Activated CD4-positive, alpha-beta memory T cell treated with anti-CD3 and anti-CD28 coated beads, Interleukin-2, amount 10 ng/mL, durations not matched to agents 7 days and 5 days (primary cell): ENCODE measurements around the gene ZNF592. TPM values are rescaled to one million over a fixed set of nuclear protein-coding genes. Genes with fewer than 3 reads are reported as not detected.
A peak's percentile ranks its signal among the peaks of the same experiment; 100 is the strongest.

Source experiments
- CTCF ChIA-PET: fragments of 350-600 bp; sonication (Branson Sonifier 250); formaldehyde crosslinking; loops from one replicate; lab custom pipeline; 2021; ENCODE audit warnings: antibody characterized with exemption, inconsistent platforms; lab: Charles Lee
- POLR2A ChIA-PET: fragments of 350-600 bp; sonication (Branson Sonifier 250); formaldehyde crosslinking; loops from one replicate; lab custom pipeline; 2021; ENCODE audit warnings: antibody characterized with exemption; lab: Charles Lee
- DNase-seq: peaks from one replicate; pipeline ENCODE4 v3.0.0-alpha.2; 2020
- H3K27ac Mint-ChIP-seq: one replicate; pipeline ENCODE4 v1.8.0; 2021; ENCODE audit warnings: mild to moderate bottlenecking, mixed read lengths
- H3K27me3 Mint-ChIP-seq: one replicate; pipeline ENCODE4 v1.8.0; 2021; ENCODE audit warnings: mixed read lengths
- H3K36me3 Mint-ChIP-seq: one replicate; pipeline ENCODE4 v1.8.0; 2021; ENCODE audit warnings: low read depth, mixed read lengths
- H3K4me1 Mint-ChIP-seq: one replicate; pipeline ENCODE4 v1.8.0; 2021; ENCODE audit warnings: mixed read lengths
- H3K4me3 Mint-ChIP-seq: one replicate; pipeline ENCODE4 v1.8.0; 2021; ENCODE audit warnings: mild to moderate bottlenecking, mixed read lengths
- H3K9me3 Mint-ChIP-seq: one replicate; pipeline ENCODE4 v1.8.0; 2021; ENCODE audit warnings: mixed read lengths
- total RNA-seq, 2 experiments: library from RNA; stranded (reverse); gene quantifications; one replicate each; pipeline ENCODE4 v1.2.3, GENCODE V29; 2021

The ZNF592 gene
- total RNA-seq, 2 experiments from 2014 or later = 36.6 to 38.0 TPM

GRCh38 chr15:84784262-84784661, 35.9 kb downstream of the ZNF592 start:
- Mint-ChIP-seq H3K9me3 (no peaks in the 10 kb centered on the region), H3K4me1 (peaks cover 49% of the 10 kb centered on the region), H3K4me3 (no peak overlapping the region), H3K27ac (no peak overlapping the region), H3K27me3 (no peaks in the 10 kb centered on the region), H3K36me3 (peaks cover 61% of the 10 kb centered on the region)
- POLR2A ChIA-PET = interaction anchor here (1.3 kb wide), 1 partner anchor 68 kb away, joined by 3 read pairs; the partner anchor contains the start of gene SEC11A
- CTCF ChIA-PET = interaction anchor here (1.2 kb wide), 1 partner anchor 10 kb away, joined by 3 read pairs; no protein-coding TSS in a partner anchor
- DNase-seq = no peak

- ChIA-PET CTCF (no interaction called here), POLR2A (no interaction called here)
- Mint-ChIP-seq H3K36me3 (peaks cover 56% of the 10 kb centered on the region), H3K4me3 (no peak overlapping the region), H3K27me3 (no peaks in the 10 kb centered on the region), H3K9me3 (no peaks in the 10 kb centered on the region), H3K4me1 (peaks cover 45% of the 10 kb centered on the region), H3K27ac (no peak overlapping the region)
- DNase-seq = no peak
These were observed 36.7 kb downstream of the ZNF592 start for GRCh38 chr15:84785053-84785452.

GRCh38 chr15:84788500-84788899, 40.1 kb downstream of the ZNF592 start:
- no peak for DNase-seq
- no peak overlapping the region for H3K4me3 Mint-ChIP-seq
- CTCF ChIA-PET = interaction anchor here (0.6 kb wide), 1 partner anchor 158 kb away, joined by 3 read pairs; no protein-coding TSS in a partner anchor
- H3K4me1 Mint-ChIP-seq = peaks cover 28% of the 10 kb centered on the region
- H3K27me3 Mint-ChIP-seq = no peaks in the 10 kb centered on the region
- no peaks in the 10 kb centered on the region for H3K9me3 Mint-ChIP-seq
- peaks cover 62% of the 10 kb centered on the region for H3K36me3 Mint-ChIP-seq
- POLR2A ChIA-PET = no interaction called here
- H3K27ac Mint-ChIP-seq = no peak overlapping the region

- no peaks in the 10 kb centered on the region for H3K27me3 Mint-ChIP-seq
- peaks cover 20% of the 10 kb centered on the region for H3K4me1 Mint-ChIP-seq
- DNase-seq = no peak
- H3K4me3 Mint-ChIP-seq = no peak overlapping the region
- CTCF ChIA-PET = no interaction called here
- H3K27ac Mint-ChIP-seq = no peak overlapping the region
- peaks cover 54% of the 10 kb centered on the region for H3K36me3 Mint-ChIP-seq
- POLR2A ChIA-PET = no interaction called here
- H3K9me3 Mint-ChIP-seq = no peaks in the 10 kb centered on the region
These were observed 41.4 kb downstream of the ZNF592 start for GRCh38 chr15:84789762-84790161.

GRCh38 chr15:84790676-84791075, 42.3 kb downstream of the ZNF592 start:
- CTCF ChIA-PET = no interaction called here
- H3K27ac Mint-ChIP-seq = no peak overlapping the region
- no peaks in the 10 kb centered on the region for H3K27me3 Mint-ChIP-seq
- H3K4me3 Mint-ChIP-seq = no peak overlapping the region
- H3K9me3 Mint-ChIP-seq = no peaks in the 10 kb centered on the region
- H3K36me3 Mint-ChIP-seq = peaks cover 56% of the 10 kb centered on the region
- POLR2A ChIA-PET = no interaction called here
- DNase-seq = no peak
- peaks cover 14% of the 10 kb centered on the region for H3K4me1 Mint-ChIP-seq

GRCh38 chr15:84791763-84792162, 43.4 kb downstream of the ZNF592 start:
- Mint-ChIP-seq H3K27ac (no peak overlapping the region), H3K27me3 (no peaks in the 10 kb centered on the region), H3K4me3 (no peak overlapping the region), H3K36me3 (peaks cover 53% of the 10 kb centered on the region), H3K4me1 (peaks cover 12% of the 10 kb centered on the region), H3K9me3 (no peaks in the 10 kb centered on the region)
- ChIA-PET POLR2A (no interaction called here), CTCF (no interaction called here)
- DNase-seq = no peak

GRCh38 chr15:84793431-84794161, 45.2 kb downstream of the ZNF592 start:
- H3K27ac Mint-ChIP-seq = peak overlapping the region; percentile 24
- peaks cover 56% of the 10 kb centered on the region for H3K36me3 Mint-ChIP-seq

GRCh38 chr15:84794162-84794547, 45.8 kb downstream of the ZNF592 start:
- ChIA-PET POLR2A (no interaction called here), CTCF (no interaction called here)
- Mint-ChIP-seq H3K4me3 (no peak overlapping the region), H3K27ac (no peak overlapping the region), H3K27me3 (no peaks in the 10 kb centered on the region), H3K4me1 (no peaks in the 10 kb centered on the region), H3K9me3 (no peaks in the 10 kb centered on the region), H3K36me3 (peaks cover 60% of the 10 kb centered on the region)
- no peak for DNase-seq

More at GRCh38 chr15:84793431-84794161, 45.2 kb downstream of the ZNF592 start:
- Mint-ChIP-seq H3K9me3 (no peaks in the 10 kb centered on the region), H3K4me1 (peaks cover under 1% of the 10 kb centered on the region), H3K4me3 (no peak overlapping the region), H3K27me3 (no peaks in the 10 kb centered on the region)
- ChIA-PET CTCF (no interaction called here), POLR2A (no interaction called here)
- DNase-seq = no peak

- Mint-ChIP-seq H3K36me3 (peaks cover 68% of the 10 kb centered on the region), H3K4me3 (no peak overlapping the region), H3K4me1 (no peaks in the 10 kb centered on the region), H3K27ac (no peak overlapping the region), H3K27me3 (no peaks in the 10 kb centered on the region), H3K9me3 (no peaks in the 10 kb centered on the region)
- DNase-seq = no peak
- POLR2A ChIA-PET = no interaction called here
- CTCF ChIA-PET = no interaction called here
These were observed 46.8 kb downstream of the ZNF592 start for GRCh38 chr15:84795186-84795585.

GRCh38 chr15:84797212-84797611, 48.8 kb downstream of the ZNF592 start:
- DNase-seq = peak; percentile 5
- ChIA-PET CTCF (no interaction called here), POLR2A (interaction anchor here (1.2 kb wide), 1 partner anchor 12 kb away, joined by 3 read pairs; no protein-coding TSS in a partner anchor)
- H3K9me3 Mint-ChIP-seq = no peaks in the 10 kb centered on the region
- peaks cover 61% of the 10 kb centered on the region for H3K36me3 Mint-ChIP-seq
- H3K27ac Mint-ChIP-seq = no peak overlapping the region
- H3K4me3 Mint-ChIP-seq = no peak overlapping the region
- no peaks in the 10 kb centered on the region for H3K4me1 Mint-ChIP-seq
- no peaks in the 10 kb centered on the region for H3K27me3 Mint-ChIP-seq

GRCh38 chr15:84797801-84798200, 49.4 kb downstream of the ZNF592 start:
- DNase-seq = no peak
- ChIA-PET CTCF (no interaction called here), POLR2A (interaction anchor here (1.2 kb wide), 1 partner anchor 11 kb away, joined by 3 read pairs; no protein-coding TSS in a partner anchor)
- no peaks in the 10 kb centered on the region for H3K9me3 Mint-ChIP-seq
- no peak overlapping the region for H3K27ac Mint-ChIP-seq
- no peaks in the 10 kb centered on the region for H3K4me1 Mint-ChIP-seq
- H3K36me3 Mint-ChIP-seq = peaks cover 61% of the 10 kb centered on the region
- no peaks in the 10 kb centered on the region for H3K27me3 Mint-ChIP-seq
- no peak overlapping the region for H3K4me3 Mint-ChIP-seq

GRCh38 chr15:84798436-84798946, 50.1 kb downstream of the ZNF592 start:
- Mint-ChIP-seq H3K4me3 (no peak overlapping the region), H3K9me3 (no peaks in the 10 kb centered on the region), H3K36me3 (peaks cover 65% of the 10 kb centered on the region), H3K27ac (no peak overlapping the region), H3K27me3 (no peaks in the 10 kb centered on the region), H3K4me1 (no peaks in the 10 kb centered on the region)
- ChIA-PET POLR2A (interaction anchor here (1.2 kb wide), 1 partner anchor 10 kb away, joined by 3 read pairs; no protein-coding TSS in a partner anchor), CTCF (no interaction called here)
- peak; percentile 12 for DNase-seq

GRCh38 chr15:84799511-84800187, 51.3 kb downstream of the ZNF592 start:
- H3K4me1 Mint-ChIP-seq = no peaks in the 10 kb centered on the region
- peaks cover 65% of the 10 kb centered on the region for H3K36me3 Mint-ChIP-seq
- H3K27me3 Mint-ChIP-seq = no peaks in the 10 kb centered on the region
- CTCF ChIA-PET = no interaction called here
- H3K4me3 Mint-ChIP-seq = no peak overlapping the region
- no peak for DNase-seq
- POLR2A ChIA-PET = no interaction called here
- H3K27ac Mint-ChIP-seq = no peak overlapping the region
- H3K9me3 Mint-ChIP-seq = no peaks in the 10 kb centered on the region
